ENCODE results near the gene TBK1. TPM values are rescaled to one million over a fixed set of nuclear protein-coding genes. Genes with fewer than 3 reads are reported as not detected.

The TBK1 gene
- total and polyA plus RNA-seq, 9 of the 15 experiments (the other 6 are each of a cell fraction or from before 2014, with no cell fraction given), result 20.4 to 42.0 (median 27.8) TPM

- TF ChIP-seq ZNF24 (IDR thresholded peaks at IDR 0.05) (no peak), NFYB (IDR thresholded peaks at IDR 0.05; ENCODE audit: extremely low read depth, insufficient read length) (no peak), MGA (IDR thresholded peaks at IDR 0.05) (peak; percentile 46; the same call in 1 of the 2 replicates), SP1 (CRISPR knock-in tag; IDR thresholded peaks at IDR 0.05) (peak; percentile 66; the same call in 1 of the 2 replicates), ZNF311 (CRISPR knock-in tag; IDR thresholded peaks at IDR 0.05) (no peak), POLR3G (IDR thresholded peaks at IDR 0.05; ENCODE audit: extremely low read depth, insufficient read length, insufficient replicate concordance) (no peak), THRB (CRISPR knock-in tag; conservative IDR thresholded peaks at IDR 0.05) (0 out of 2 replicates have a peak, but pooled peaks have one; percentile 2), ZNF12 (CRISPR knock-in tag; IDR thresholded peaks at IDR 0.05) (peak; percentile 88), HMGXB4 (CRISPR knock-in tag; IDR thresholded peaks at IDR 0.05) (peak; percentile 92), CHCHD3 (CRISPR knock-in tag; IDR thresholded peaks at IDR 0.05) (no peak)
- TF ChIP-seq, protein P1, sequence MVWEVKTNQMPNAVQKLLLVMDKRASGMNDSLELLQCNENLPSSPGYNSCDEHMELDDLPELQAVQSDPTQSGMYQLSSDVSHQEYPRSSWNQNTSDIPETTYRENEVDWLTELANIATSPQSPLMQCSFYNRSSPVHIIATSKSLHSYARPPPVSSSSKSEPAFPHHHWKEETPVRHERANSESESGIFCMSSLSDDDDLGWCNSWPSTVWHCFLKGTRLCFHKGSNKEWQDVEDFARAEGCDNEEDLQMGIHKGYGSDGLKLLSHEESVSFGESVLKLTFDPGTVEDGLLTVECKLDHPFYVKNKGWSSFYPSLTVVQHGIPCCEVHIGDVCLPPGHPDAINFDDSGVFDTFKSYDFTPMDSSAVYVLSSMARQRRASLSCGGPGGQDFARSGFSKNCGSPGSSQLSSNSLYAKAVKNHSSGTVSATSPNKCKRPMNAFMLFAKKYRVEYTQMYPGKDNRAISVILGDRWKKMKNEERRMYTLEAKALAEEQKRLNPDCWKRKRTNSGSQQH (CRISPR knock-in tag; IDR thresholded peaks at IDR 0.05), result peak; percentile 59; the same call in 1 of the 2 replicates
Observed at GRCh38 chr12:64404470-64405256, 47.3 kb upstream of the TBK1 start (continued).
